Dedifferentiated amniotic fluid mesenchymal stem cell (primary cell): ENCODE measurements around the gene FIBCD1.

Experiments
- DNase-seq: peaks from one replicate; pipeline ENCODE4 v3.0.0-alpha.2; 2016; ENCODE audit errors: extremely low spot score

The FIBCD1 gene

GRCh38 chr9:130906735-130907416 is 32.2 kb downstream of the FIBCD1 start:
- DNase-seq = no peak

DNA sequence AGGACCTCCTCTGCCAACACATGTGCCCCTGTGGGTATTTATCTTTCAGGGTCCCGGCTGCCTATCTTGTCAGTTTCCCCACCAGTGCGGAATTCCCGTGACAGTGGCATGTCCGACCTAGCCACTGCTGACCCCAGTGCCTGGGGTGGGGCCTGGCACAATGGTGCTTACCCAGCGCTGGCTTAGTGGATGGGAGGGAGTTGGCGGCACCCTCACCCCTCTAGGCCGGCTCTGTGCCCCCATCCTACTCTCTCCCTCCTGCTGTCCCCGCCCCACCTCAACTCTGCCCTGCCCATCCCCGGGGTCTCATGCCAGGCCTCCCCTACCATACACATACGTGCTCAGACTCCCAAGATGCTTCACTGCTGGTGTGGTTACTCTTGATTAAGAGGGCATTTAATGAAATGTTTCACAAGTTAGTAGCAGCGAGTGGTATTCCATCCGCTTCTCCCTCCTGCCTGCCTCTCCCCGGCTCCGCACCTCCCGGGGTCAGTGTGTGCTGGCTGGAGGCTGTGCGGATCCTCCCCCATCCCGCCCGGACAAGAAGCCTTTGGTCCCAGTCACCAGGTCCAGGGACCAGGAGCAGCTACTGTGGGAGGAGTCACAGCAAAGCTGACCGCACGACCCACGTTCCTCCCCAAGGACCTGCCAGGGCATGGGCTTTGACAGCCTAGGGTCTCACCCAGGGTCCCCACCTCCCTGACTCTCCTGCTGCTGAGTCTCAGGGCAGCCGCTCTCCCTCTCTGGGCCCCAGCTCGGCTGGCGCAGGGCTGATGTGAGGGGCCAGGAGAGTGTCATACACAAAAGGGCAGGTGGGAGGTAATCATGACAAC is 32.9 kb downstream of the FIBCD1 start:
- DNase-seq = no peak

- DNase-seq = no peak
Observed at GRCh38 chr9:130905125-130905901, 33.7 kb downstream of the FIBCD1 start.

DNA sequence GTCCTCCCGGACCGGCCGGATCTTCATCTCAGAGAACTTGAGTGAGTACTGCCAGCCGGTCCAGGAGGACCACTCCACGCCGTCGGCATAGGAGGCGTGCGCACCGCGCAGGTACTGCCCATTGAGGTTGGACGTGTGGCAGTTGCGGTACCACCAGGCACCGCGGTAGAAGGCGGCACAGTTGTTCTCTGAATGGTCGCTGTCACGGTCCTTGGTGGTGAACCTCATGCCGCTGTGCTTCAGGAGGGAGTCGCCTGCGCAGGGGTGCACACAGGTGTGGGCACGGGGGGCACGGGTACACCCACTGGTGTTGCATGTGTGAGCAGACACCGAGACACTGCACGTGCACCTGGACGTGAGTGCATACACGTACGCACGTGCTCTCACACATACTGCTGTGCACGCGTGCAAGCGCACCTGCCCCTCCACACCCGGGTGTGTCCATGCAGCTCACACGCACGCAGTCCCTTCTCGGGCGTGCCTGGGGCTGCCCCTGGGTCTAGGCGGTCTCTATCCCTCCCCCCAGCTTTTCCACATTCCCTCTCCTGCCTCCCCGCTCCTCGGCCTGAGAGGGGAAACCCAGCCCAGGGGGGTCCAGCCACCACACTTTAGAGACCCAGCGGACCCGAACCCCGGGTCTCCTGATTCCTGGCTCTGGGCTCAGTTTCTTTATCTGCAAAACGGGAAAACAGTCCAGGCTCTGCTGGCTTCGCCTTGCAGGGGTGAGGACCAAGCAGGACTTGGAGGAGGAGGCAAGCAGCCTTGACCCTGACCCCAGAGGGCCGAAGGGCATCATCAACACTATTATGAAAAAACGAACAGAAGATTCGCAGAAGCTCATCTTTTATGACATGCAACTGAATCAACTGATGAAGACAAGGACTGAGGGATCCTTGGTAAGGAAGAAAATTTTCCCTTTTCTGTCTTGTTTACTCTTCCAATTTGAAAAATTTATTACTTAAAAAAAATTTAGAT is 34.7 kb downstream of the FIBCD1 start:
- no peak for DNase-seq

DNA sequence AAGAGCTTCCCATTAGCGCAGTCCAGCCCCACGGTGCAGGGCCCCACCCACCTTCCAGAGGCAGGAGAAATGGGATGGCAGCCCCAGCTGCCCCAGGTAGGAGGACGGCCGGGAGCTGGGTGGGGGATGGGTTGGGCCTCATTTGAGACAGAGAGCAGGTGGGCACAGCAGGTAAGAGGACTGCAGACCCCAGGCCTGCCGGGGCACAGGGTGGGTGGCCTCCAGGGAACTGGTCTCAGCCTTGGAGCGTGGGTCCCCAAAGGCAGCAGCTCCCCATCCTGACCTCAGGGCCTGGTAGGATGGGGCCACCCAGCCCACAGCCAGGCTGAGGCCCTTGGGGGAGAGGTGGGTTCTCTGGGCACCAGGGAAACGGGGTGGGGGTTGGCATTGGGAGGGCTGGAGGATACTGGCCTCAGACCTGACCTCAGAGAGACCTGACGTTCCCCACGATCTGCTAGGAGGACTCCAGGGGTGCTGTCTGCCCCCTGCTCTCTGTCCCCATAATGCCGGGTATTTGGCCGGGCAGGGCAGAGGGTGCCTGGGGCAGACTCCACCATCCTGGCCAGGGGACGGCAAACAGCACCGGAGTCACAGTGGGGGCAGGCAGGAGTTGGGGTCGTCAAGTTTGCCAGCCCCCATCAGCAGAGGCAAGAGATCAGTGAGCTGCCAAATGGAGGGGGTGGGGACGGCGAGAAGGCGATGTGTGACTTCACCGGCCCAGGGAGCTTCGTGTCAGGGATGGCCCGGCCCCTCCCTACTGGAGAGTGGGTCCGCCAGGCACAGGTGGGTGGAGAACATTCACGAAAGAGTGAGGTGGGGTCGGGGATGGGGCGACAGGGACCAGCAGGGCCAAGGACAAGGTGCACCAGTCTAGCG is 35.6 kb downstream of the FIBCD1 start:
- DNase-seq = no peak

DNA sequence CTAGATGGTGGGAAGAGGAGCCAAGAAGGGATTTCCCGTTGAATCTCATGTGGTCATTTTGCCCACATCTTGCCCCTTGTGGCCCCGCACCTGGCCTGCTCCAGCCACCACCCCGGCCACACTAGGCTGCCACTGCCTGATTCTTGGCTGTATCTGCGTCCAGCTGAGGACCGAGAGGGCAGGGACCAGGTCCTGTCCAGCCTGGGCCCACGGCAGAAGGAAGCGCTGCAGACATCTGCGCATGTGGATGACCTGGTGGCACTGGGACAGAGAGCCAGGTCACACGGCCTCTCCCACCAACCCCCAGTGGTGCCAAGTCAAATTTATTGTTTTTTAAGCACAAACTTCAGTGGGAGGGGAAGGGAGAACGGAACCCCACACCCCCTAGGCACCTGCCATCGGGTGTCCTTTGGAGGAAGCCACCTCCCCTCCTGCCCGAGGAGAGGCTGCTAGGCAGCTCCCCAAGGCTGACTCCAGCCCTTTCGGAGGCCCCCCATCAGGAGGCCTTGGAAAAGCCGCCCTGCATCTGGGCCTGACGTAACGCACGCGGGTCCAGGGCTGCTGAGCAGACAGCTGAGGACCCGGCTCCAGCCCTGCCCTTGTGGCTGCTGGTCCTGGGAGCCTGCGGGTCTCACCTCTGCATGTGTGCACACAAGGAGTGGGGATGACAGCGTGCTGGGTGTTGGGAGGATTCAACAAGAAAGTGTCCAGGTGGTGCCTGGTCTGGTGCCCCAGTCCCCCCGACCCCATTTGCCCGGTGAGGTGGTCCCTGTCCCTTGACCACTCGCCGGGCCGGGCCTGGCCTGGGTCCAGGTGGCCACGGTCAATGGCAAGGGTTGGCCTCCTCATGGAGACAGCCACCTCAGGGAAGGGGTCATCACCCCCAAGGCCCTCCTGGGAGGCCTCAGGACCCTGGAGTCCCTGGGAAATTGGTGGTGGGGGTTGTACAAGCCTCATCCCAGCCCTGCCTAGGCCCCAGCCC is 36.6 kb downstream of the FIBCD1 start:
- DNase-seq = no peak

GRCh38 chr9:130901498-130902203 is 37.4 kb downstream of the FIBCD1 start:
- no peak for DNase-seq

GRCh38 chr9:130900701-130901497 is 38.1 kb downstream of the FIBCD1 start:
- DNase-seq = no peak

- no peak for DNase-seq
Observed at GRCh38 chr9:130899051-130899748, 39.8 kb downstream of the FIBCD1 start.

DNA sequence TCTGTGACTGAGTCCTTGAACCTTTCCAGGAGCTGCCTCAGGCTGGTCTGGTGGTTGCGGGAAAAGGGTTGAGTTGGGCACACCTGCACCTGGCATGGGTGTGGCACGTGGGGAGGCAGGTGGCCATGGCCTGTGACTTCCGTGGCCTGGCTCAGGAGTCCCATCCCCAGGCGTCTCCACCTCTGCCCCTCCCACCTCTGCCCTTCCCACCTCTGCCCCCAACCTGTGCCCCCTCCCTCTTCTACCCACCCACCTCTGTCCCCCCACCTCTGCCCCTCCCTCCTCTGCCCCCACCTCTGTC is 40.5 kb downstream of the FIBCD1 start:
- no peak for DNase-seq

- no peak for DNase-seq
Observed at GRCh38 chr9:130897848-130898551, 41.0 kb downstream of the FIBCD1 start.

DNA sequence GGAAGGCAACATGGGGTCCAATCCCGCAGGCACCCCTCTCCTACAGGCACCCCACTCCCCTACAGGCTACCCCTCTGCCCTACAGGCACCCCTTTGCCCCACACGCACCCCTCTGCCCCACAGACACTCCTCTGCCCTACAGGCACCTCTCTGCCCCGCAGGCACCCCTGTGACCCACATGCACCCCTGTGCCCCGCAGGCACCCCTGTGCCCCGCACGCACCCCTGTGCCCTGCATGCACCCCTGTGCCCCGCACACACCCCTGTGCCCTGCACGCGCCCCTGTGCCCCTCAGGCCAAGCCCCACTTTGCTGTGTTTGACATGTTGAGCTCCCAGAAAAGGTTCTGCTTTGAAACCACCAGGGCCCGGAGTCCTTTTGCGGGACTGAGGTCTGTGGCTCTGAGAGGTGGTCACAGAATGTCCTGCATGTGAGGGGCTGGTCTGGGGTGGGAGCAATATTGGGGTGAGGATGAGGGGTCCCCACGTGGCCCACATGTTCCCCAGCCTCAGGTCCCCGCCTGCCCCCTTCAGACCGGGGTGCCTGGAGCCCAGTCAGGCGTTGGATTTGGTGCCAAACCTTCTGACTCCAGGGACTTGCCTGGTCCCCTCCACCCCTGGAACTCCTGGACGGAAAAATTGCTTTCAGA is 41.8 kb downstream of the FIBCD1 start:
- DNase-seq = no peak

DNA sequence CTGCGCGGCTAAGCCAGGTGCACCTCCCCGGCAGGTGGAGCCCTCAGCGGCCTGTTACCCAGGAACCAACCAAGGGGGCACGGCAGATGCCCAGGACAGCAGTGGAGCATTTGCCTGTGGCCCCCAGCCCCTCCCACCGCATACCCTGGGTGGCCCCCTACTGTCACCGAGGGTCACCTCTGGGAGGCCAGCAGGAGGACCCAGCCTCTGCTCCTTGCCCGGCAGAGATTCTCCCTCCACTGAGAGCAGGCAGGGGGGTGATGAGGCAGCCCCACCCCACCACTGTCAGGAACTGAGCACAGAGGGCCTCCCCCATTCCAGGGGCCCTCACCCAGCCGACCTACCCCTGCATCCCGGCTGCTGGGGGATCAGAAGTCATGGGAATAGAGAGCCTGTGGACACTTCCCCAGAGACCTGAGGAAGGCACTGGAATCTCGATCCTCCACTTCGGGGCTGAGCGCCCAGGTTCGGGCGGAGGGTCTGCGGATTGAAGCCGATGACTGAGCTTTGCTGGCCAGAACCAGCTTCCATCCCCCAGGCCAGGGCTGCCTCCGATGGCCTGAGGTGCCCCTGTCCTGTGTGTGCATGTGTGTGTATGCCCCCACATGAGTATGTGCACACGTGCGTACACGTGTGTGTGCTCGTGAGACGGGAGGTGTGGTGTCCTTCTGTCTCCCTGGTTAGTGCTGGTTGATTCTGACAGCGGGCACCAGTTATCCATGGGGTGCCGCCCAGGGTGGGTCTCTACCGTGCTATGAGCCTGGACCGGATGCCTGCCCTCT is 42.6 kb downstream of the FIBCD1 start, which contains the start of gene QRFP:
QRFP (minus strand) TSS at position 580 of the 782 bp plus-strand sequence. CDS start 2,974 bp downstream, outside the sequence.
- no peak for DNase-seq

DNA sequence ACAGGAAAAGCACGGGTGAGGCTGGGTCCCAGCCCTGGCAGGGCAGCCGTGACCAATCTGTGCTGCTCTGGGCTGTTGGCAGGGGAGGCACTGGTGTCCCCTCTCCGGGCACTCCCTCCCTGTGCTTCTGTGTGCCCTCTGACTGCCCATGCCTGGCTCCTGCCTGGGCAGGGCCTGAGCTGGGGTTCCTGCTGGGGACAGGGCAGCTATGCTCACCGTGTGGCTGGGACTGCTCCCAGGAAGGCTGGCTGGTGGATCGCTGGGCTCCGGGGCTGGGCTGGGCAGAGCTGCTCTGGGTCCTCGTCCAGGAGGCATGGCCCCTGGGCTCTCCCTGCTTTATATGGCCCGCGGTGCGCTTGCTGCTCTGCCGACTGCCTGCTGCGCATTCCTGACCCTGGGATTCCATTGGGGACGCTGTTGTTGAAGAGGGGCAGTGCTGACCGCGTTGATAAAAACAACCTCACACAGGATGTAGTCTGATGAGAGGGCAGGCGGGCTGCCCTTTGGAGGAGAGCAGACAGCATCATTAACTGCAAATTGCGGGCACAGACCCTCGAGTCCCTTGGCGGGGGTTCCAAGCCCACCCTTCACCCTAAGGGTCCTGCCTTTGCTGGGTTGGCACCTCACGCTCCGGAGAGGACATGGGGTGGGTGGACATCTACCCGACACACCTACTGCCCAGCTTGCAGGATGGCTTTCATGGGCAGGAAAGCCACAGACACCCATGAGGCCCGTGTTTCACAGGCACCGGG is 43.4 kb downstream of the FIBCD1 start:
- DNase-seq = no peak
